Keratinocyte (primary cell): ENCODE data around the gene CCNY.

Source experiments
- CTCF ChIP-seq, 3 experiments: IDR thresholded peaks in 1 of 3; conservative IDR thresholded peaks in 1 of 3; optimal IDR thresholded peaks in 1 of 3; 2 replicates in 2 of 3; 3 replicates in 1 of 3; pipeline versions ENCODE3 to v1.5.1; 2011; ENCODE audit warnings: low read length in 3 of 3, mild to moderate bottlenecking in 3 of 3, moderate library complexity in 2 of 3, control low read depth in 1 of 3, inconsistent platforms in 1 of 3; ENCODE audit not compliant: insufficient read depth in 2 of 3; ENCODE audit errors: extremely low read depth in 1 of 3
- EZH2 ChIP-seq: IDR thresholded peaks from one replicate; pipeline ENCODE4 v1.6.1; 2012; ENCODE audit warnings: inconsistent platforms, mild to moderate bottlenecking, low read length, moderate library complexity

GRCh38 chr10:35446439-35446838 is 110.1 kb downstream of the CCNY start:
- TF ChIP-seq CTCF (optimal IDR thresholded peaks at IDR 0.05 in 1 of 3, IDR thresholded peaks at IDR 0.05 in 1 of 3, conservative IDR thresholded peaks at IDR 0.05 in 1 of 3; ENCODE audit: extremely low read depth in 1 of 3, insufficient read depth in 2 of 3, low read length in 3 of 3) (no peak), EZH2 (no peak)
